ENCODE measurements around the gene HBE1. TPM values are rescaled to one million over a fixed set of nuclear protein-coding genes. Genes with fewer than 3 reads are reported as not detected.

HBE1 gene
- total RNA-seq, 1 donor from 2014 or later: not detected

DNA sequence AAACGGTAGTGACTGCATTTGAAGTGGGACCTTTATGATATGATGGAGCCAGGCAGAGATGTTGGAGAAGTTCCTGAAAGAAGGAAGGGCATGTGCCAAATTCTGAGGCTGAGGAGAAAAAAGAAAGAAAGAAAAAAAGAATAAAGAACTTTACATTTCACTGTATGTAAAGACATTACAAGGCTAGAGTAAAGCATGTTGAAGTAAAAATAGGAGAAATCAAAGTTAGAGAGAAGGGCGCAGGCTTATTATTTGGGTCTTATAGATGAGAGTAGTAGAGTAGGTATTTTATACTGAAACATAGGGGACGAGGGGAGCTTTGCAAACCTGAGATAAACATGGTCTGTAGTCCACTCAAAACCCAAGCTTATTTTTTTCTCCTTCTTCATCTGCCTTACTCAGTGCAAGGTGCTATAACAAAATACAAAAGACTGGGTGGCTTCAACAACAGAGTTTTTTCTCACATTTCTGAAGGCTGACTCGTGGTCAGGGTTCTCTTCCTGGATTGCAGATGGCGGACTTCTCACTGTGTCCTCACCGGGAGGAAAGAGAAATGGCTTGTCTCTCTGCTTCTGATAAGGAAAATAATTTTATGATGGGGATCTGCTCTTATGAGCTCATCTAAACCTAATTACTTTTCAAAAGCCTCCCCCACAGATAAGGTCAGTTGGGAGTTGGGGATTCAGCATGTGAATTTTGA is 22.8 kb downstream of the HBE1 start:
- Mint-ChIP-seq H3K36me3 (no peaks in the 10 kb centered on the region), H3K27ac (no peak overlapping the region), H3K9me3 (no peaks in the 10 kb centered on the region), H3K27me3 (ENCODE audit: insufficient read depth, low read depth) (no peaks in the 10 kb centered on the region), H3K4me1 (peaks cover 6% of the 10 kb centered on the region), H3K4me3 (no peak overlapping the region)
- TF ChIP-seq, protein P1, sequence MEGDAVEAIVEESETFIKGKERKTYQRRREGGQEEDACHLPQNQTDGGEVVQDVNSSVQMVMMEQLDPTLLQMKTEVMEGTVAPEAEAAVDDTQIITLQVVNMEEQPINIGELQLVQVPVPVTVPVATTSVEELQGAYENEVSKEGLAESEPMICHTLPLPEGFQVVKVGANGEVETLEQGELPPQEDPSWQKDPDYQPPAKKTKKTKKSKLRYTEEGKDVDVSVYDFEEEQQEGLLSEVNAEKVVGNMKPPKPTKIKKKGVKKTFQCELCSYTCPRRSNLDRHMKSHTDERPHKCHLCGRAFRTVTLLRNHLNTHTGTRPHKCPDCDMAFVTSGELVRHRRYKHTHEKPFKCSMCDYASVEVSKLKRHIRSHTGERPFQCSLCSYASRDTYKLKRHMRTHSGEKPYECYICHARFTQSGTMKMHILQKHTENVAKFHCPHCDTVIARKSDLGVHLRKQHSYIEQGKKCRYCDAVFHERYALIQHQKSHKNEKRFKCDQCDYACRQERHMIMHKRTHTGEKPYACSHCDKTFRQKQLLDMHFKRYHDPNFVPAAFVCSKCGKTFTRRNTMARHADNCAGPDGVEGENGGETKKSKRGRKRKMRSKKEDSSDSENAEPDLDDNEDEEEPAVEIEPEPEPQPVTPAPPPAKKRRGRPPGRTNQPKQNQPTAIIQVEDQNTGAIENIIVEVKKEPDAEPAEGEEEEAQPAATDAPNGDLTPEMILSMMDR (IDR thresholded peaks at IDR 0.05): no peak
- TF ChIP-seq EZH2 (IDR thresholded peaks at IDR 0.05) (no peak), EZH2phosphoT487 (IDR thresholded peaks at IDR 0.05) (no peak)
- H3K9me3 ChIP-seq (ENCODE audit: low read depth): no peaks in the 10 kb centered on the region
- no peaks in the 10 kb centered on the region for H3K79me2 ChIP-seq (ENCODE audit: low read depth)
- no peaks in the 10 kb centered on the region for H3K27me3 ChIP-seq
- no peak for DNase-seq (ENCODE audit: low spot score)
- no peak overlapping the region for H3K4me2 ChIP-seq
- H3K4me3 ChIP-seq: no peak overlapping the region
- H3F3A ChIP-seq (ENCODE audit: low read depth): no peaks in the 10 kb centered on the region
- H3K4me1 ChIP-seq: no peaks in the 10 kb centered on the region
- no peak overlapping the region for H2AFZ ChIP-seq (replicated peaks)
- no peak overlapping the region for H3K9ac ChIP-seq
- no peaks in the 10 kb centered on the region for H4K20me1 ChIP-seq (ENCODE audit: low read depth)
- no peaks in the 10 kb centered on the region for H3K36me3 ChIP-seq
- no peak overlapping the region for H3K27ac ChIP-seq

GRCh38 chr11:5245155-5245554 is 24.6 kb downstream of the HBE1 start:
- H3K36me3 Mint-ChIP-seq: no peaks in the 10 kb centered on the region
- H3K79me2 ChIP-seq (ENCODE audit: low read depth): no peaks in the 10 kb centered on the region
- no peak overlapping the region for H2AFZ ChIP-seq (replicated peaks)
- peaks cover 6% of the 10 kb centered on the region for H3K4me1 Mint-ChIP-seq
- no peak overlapping the region for H3K4me3 Mint-ChIP-seq
- H3K27me3 Mint-ChIP-seq (ENCODE audit: insufficient read depth, low read depth): no peaks in the 10 kb centered on the region
- no peaks in the 10 kb centered on the region for H3F3A ChIP-seq (ENCODE audit: low read depth)
- no peak overlapping the region for H3K4me3 ChIP-seq
- no peak for DNase-seq (ENCODE audit: low spot score)
- H4K20me1 ChIP-seq (ENCODE audit: low read depth): no peaks in the 10 kb centered on the region
- no peaks in the 10 kb centered on the region for H3K4me1 ChIP-seq
- H3K27ac ChIP-seq: no peak overlapping the region
- no peaks in the 10 kb centered on the region for H3K36me3 ChIP-seq
- H3K9me3 Mint-ChIP-seq: no peaks in the 10 kb centered on the region
- H3K27ac Mint-ChIP-seq: no peak overlapping the region
- no peak overlapping the region for H3K9ac ChIP-seq
- no peak overlapping the region for H3K4me2 ChIP-seq
- no peaks in the 10 kb centered on the region for H3K27me3 ChIP-seq
- TF ChIP-seq EZH2phosphoT487 (IDR thresholded peaks at IDR 0.05): no peak
- no peak for TF ChIP-seq EZH2 (IDR thresholded peaks at IDR 0.05)
- no peaks in the 10 kb centered on the region for H3K9me3 ChIP-seq (ENCODE audit: low read depth)

- Histone ChIP-seq H4K20me1 (ENCODE audit: low read depth) (no peaks in the 10 kb centered on the region), H3K9ac (no peak overlapping the region), H2AFZ (replicated peaks) (no peak overlapping the region), H3K27me3 (no peaks in the 10 kb centered on the region), H3K4me3 (no peak overlapping the region), H3K27ac (no peak overlapping the region), H3K9me3 (ENCODE audit: low read depth) (no peaks in the 10 kb centered on the region), H3K4me2 (no peak overlapping the region), H3F3A (ENCODE audit: low read depth) (no peaks in the 10 kb centered on the region), H3K79me2 (ENCODE audit: low read depth) (no peaks in the 10 kb centered on the region), H3K4me1 (no peaks in the 10 kb centered on the region), H3K36me3 (no peaks in the 10 kb centered on the region)
- TF ChIP-seq, protein P1 (IDR thresholded peaks at IDR 0.05): no peak
- TF ChIP-seq EZH2 (IDR thresholded peaks at IDR 0.05) (no peak), EZH2phosphoT487 (IDR thresholded peaks at IDR 0.05) (no peak)
- H3K4me1 Mint-ChIP-seq: peaks cover 6% of the 10 kb centered on the region
- DNase-seq (ENCODE audit: low spot score): no peak
- H3K36me3 Mint-ChIP-seq: no peaks in the 10 kb centered on the region
- no peaks in the 10 kb centered on the region for H3K27me3 Mint-ChIP-seq (ENCODE audit: insufficient read depth, low read depth)
- H3K4me3 Mint-ChIP-seq: no peak overlapping the region
- no peaks in the 10 kb centered on the region for H3K9me3 Mint-ChIP-seq
- no peak overlapping the region for H3K27ac Mint-ChIP-seq
Measured at GRCh38 chr11:5243816-5244180, 25.9 kb downstream of the HBE1 start.
